ENCODE results near the gene DDX51.
A peak's percentile ranks its signal among the peaks of the same experiment; 100 is the strongest.

Gene DDX51, protein sequence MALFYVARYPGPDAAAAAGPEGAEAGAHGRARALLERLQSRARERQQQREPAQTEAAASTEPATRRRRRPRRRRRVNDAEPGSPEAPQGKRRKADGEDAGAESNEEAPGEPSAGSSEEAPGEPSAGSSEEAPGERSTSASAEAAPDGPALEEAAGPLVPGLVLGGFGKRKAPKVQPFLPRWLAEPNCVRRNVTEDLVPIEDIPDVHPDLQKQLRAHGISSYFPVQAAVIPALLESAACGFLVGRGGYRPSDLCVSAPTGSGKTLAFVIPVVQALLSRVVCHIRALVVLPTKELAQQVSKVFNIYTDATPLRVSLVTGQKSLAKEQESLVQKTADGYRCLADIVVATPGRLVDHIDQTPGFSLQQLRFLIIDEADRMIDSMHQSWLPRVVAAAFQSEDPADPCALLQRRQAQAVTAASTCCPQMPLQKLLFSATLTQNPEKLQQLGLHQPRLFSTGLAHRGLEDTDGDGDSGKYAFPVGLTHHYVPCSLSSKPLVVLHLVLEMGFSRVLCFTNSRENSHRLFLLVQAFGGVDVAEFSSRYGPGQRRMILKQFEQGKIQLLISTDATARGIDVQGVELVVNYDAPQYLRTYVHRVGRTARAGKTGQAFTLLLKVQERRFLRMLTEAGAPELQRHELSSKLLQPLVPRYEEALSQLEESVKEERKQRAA

DNA sequence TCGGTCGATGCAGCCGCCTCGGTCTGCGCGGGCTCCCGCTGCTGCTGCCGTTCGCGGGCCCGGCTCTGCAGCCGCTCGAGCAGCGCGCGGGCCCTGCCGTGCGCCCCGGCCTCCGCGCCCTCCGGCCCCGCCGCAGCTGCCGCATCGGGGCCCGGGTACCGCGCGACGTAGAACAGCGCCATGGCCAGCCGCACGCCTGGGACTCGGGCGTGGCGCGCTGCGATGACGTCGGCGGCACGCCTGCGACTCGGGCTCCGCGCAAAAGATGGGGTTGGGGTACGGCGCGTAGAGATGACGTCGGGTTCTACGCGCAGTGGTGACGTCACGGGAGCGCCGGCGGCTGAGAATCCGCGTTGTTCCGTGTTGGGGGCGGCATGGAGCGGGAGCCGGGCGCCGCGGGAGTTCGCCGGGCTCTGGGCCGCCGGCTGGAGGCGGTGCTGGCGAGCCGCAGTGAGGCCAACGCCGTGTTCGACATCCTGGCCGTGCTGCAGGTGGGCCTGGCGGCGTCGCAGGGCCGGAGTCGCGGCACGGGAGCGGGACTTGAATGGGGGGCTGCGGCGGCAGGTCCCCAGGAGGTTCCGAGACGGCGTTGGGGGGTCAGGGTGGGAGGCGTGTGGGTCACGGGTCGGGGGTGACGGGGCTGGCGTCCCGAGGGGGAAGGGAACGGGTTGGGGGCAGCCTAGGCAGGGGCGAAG is at the start of gene DDX51, which contains the start of gene NOC4L:
TSS of gene DDX51 (minus strand) at position 205 of the 695 bp plus-strand sequence. CDS start at position 182, 23 bp downstream.
TSS of gene NOC4L (plus strand) at position 343 of the 695 bp plus-strand sequence. CDS start at position 375, 32 bp downstream.
- peak; percentile 93 for DNase-seq

DNA sequence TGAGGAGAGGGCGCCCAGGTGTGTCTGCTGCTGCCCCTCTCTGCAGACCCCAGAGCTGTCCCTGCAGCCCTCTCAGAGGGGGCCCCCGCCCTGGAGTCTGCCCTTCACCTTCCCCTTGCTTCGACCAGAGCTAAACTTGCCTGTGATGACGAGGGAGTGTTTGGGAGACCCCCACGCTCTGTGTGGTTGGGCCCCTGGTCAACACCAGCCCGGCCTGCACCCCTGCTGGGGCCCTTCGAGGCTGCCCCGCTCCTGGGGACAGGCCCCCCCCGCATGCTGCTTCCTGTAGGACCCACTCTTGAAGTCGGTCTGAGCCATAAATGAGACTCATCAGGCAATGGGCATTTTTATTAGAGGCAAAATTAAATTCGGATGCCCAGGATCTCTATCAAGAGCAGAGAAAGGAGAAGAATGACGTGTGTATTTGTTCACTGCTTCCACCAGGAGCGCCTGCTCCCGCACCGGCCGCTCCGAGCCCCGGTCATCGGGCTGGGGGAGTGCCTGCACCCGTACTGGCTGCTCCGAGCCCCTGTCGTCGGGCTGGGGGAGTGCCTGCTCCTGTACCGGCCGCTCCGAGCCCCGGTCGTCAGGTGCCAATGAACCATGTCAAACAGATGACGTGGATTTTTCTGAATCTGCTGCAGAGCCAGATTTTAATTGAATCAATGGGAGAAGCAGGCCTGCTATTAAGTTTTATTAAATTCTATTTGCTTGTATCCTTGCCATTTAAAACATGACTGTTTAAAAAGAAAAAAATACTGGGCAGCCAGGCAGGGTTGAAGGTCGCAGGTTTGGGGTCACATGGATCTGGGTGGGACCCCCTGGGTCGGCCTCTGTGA is 47.8 kb upstream of the DDX51 start:
- DNase-seq, result no peak

DNA sequence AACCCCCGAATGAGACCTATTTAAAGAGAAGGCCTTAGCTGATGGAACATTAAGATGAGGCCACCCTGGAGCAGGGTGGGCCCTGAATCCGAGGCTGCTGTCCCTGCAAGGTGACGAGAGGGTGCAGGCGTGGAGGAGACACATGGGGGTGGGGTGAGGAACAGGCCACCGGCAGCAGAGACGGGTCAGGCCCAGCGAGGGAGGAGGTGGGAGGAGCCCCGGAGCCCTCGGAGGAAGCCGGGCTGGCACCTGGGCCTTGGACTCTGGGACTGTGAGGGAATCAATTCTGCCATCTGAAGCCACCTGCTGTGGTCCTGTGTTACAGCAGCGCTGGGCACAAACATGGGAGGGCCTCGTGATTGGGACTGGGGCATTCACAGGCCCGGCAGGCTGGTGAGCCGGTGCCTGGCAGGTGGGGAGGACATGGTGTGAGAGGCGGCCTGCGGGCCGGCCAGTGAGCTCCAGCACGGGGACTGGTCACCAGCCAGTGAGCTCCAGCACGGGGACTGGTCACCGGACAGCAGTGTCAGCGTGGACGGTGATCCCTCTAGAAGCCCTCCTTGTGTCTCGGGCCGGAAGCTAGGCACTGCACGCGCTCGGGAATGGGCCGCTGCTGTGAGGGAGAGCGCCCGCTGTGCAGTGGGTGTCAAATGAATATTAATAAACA is 46.8 kb upstream of the DDX51 start:
- DNase-seq, result no peak

DNA sequence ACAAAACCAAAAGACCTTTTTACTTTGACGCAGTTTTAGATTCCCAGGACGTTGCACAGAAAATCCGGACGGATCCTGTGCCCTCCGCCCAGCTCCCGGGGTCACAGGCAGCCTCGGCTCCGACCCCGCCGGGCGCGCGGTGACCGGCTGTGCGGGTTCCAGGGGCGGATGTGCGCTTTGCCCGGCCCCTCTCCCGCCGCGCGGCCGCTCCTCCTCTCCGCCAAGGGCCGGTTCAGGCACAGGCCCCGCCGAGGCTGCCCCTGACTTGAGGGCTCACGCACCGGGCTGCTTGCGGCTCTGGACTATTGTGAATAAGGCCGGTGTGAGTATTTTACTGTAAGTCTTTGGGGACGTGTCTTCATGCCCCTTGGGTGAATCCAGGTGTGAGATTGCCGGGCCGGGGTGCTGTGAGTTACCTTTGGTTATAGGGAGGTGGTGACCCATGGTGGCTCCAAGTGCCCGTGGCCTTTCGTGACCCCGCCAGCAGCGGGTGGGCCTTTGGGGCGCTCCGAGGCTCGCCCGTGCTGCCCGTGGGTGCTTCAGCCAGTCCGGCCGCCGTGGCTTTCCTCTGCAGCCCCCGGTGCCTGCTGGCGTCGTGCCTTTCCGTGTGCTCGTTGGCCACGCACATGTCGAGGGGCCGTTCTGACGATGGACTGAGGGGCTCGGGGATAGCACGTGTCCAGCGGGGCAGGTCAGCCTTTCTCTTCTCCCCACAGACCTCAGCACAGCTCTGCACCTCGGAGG is 46.1 kb upstream of the DDX51 start:
- DNase-seq, result no peak

- peak; percentile 95 for DNase-seq
Measured at GRCh38 chr12:132189378-132190011, 45.4 kb upstream of the DDX51 start.

- no peak for DNase-seq
Measured at GRCh38 chr12:132188916-132189325, 44.8 kb upstream of the DDX51 start.

GRCh38 chr12:132188451-132188901 is 44.4 kb upstream of the DDX51 start:
- DNase-seq, result no peak

DNA sequence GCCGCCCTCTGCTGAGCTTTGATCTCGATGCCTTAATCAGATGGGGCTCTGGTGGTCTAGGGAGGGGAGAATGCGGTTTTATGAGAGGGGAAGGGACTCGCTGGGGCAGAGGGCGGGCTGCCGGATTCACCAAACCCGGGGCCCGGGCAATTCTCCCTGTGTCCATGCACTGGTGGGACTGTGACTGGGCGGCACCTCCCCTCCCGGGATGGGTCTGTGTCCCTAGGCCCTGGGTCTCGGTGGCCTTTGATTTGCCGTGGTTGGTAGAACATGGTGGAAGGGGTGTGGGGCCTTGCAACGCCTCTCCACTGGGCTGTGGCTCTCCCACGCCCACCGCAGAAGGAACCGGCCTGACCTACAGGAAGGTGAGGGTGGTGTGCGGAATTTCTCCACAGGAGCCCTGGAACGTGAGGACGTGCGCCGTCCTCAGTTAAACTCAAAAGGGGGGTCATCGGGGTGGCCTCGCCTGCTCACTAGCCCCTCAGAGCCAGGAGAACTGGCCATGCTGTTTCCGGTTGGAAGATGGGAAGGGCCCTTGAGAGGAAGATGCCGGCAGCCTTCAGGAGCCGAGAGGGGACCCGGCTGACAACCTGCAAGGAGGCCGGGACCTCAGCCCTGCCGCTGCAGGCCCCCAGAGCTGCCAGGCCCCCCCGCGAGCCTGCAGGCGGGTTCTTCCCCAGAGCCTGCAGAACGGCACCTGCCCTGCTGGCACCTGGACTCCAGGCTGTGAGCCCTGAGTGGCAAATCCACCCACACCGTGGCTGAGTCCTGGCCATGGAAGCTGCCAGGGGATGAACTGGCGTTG is 43.7 kb upstream of the DDX51 start:
- DNase-seq, result no peak

- no peak for DNase-seq
Measured at GRCh38 chr12:132186857-132187620, 42.9 kb upstream of the DDX51 start.

DNA sequence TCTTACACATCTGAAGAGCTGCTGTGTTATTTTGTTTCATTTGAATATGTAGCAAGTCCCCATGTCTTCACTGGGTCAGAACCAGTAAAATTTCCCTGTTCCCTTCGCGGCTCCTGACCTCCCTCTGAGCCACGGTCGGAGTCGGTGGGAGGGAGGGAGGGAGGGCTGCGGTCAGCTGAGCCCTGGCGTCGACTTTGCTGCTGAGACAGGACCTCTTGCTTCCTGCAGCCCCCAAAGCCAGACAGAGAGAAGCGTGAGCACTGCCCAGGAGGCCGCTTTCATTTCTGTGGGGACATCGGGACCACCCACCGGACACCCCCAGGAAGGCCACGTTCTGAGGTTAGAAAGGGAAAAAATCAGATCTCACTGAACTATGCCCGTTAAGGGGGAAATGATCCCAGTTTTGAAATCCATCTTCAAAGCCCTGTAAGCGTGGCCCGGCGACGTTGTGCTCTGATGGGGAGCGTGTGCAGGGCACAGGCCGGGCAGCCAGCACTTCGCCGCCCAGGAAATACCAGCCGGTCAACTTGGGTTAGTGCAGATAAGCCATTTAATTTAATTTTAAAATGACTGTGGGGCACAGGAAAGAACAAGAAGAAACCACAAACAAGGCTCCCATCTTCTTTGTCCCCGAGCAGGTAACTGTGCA is 42.2 kb upstream of the DDX51 start:
- DNase-seq, result no peak

- no peak for DNase-seq
Measured at GRCh38 chr12:132185705-132186104, 41.6 kb upstream of the DDX51 start.

DNA sequence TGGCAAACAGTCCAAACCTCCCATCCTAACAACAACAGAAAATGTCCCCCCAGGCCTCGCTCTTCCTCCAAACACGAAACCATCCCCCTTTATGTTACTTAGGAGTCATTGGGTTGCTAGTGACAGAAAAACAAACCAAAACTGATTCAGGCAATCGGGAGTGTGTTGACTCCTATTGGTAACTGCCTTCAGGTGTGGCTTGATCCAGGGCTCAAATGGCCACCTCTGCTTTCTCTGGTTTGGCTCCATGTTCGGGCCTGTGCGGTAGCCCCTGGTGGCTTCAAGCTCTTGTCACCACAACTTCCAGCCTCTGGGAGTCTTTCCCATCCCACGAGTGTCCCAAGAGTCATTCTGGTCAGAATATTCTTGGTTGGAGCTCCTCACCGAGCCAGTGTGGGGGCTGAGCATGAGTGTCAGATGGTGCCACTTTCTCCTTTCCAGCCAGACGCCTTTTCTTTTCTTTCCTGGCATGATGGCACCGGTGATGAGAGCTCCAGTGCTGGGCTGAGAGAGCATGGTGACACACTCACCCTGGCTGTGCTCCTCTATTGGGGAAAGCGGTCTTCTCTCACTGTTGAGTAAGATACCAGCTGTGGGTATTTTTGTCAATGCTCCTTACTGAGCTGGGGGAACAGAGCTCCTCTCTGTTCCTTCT is 38.7 kb upstream of the DDX51 start:
- DNase-seq, result no peak

DNA sequence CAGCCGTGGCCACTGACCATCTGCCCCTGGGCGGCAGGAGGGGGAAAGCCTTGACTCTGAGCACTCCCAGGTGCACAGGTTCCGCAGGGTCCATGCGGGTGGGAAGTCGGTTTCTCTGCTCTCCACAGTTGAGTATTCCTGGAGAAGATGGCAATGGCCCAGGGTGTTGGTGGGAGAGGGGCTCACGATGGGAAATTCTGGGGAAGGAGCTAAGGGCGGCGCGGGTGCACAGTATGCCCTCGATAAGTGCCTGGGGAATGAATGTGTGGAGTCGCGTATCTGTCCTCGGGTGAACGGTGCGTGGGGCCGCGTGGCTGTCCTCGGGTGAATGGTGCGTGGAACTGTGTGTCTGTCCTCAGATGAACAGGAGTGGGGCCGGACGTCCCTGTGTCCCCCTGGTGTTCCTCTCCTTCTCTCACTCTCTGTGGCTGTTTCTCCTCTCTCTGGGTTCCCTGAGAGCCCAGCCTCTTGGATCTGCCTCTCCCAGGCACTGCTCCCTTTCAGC is 38.1 kb upstream of the DDX51 start:
- DNase-seq, result no peak

DNA sequence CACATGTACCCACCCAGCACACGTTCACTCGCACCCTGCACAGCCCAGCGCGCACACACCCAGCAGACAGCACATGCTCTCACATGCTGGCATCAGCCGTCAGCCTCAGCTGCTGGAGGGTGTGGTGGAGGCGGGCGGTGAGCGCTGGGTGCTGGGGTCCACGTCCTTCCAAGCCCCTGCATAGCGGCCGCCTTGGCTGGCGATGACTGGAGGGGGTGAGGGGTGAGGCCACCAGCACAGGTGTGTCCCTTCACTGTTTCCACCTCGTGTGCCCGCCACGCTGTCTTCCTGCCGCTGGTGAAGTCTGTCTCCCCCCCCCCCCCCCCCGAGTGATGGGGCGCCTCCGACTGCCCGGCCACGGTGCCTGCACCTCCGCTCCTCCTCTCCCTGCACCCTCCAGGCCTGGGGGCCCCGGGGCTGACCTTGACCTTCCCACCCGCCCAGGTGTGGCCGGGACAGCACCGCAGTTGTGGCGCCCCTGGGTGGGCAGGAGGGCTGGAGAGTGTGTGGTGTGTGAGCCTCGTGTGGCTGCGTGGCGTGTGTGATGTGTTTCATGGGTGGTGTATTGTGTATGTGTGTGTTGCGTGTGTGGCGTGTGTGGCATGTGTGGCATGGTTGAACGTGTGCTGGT is 37.6 kb upstream of the DDX51 start:
- DNase-seq, result no peak

GRCh38 chr12:132180648-132181546 is 36.8 kb upstream of the DDX51 start:
- no peak for DNase-seq

Data from CD4-positive, alpha-beta T cell treated with Interferon gamma for 1 hour (primary cell).